ENCODE measurements around the gene COL27A1. TPM values are rescaled to one million over a fixed set of nuclear protein-coding genes. Genes with fewer than 3 reads are reported as not detected.

The COL27A1 gene
- total RNA-seq, 6 experiments from 2014 or later, result 22.2 to 24.1 (median 23.4) TPM

GRCh38 chr9:114143234-114143633, 12.1 kb upstream of the COL27A1 start:
- Mint-ChIP-seq H3K4me1 (ENCODE audit: low read depth) (no peaks in the 10 kb centered on the region), H3K4me3 (no peak overlapping the region), H3K36me3 (ENCODE audit: low read depth) (no peaks in the 10 kb centered on the region), H3K9me3 (no peaks in the 10 kb centered on the region), H3K27ac (no peak overlapping the region), H3K27me3 (ENCODE audit: insufficient read depth) (peaks cover 38% of the 10 kb centered on the region)
- no peak for DNase-seq
- no peak for TF ChIP-seq CTCF (IDR thresholded peaks at IDR 0.05)

- Mint-ChIP-seq H3K4me1 (ENCODE audit: low read depth) (peaks cover 11% of the 10 kb centered on the region), H3K4me3 (no peak overlapping the region), H3K36me3 (ENCODE audit: low read depth) (no peaks in the 10 kb centered on the region), H3K9me3 (no peaks in the 10 kb centered on the region), H3K27me3 (ENCODE audit: insufficient read depth) (peaks cover 23% of the 10 kb centered on the region), H3K27ac (no peak overlapping the region)
- TF ChIP-seq CTCF (IDR thresholded peaks at IDR 0.05), result no peak
- DNase-seq, result no peak
These were observed 8.6 kb upstream of the COL27A1 start for GRCh38 chr9:114146735-114147134.

- no peak overlapping the region for H3K27ac Mint-ChIP-seq
- H3K27me3 Mint-ChIP-seq (ENCODE audit: insufficient read depth), result peaks cover 7% of the 10 kb centered on the region
- no peaks in the 10 kb centered on the region for H3K9me3 Mint-ChIP-seq
- no peak for DNase-seq
- no peak for TF ChIP-seq CTCF (IDR thresholded peaks at IDR 0.05)
- H3K4me1 Mint-ChIP-seq (ENCODE audit: low read depth), result peaks cover 12% of the 10 kb centered on the region
- H3K4me3 Mint-ChIP-seq, result no peak overlapping the region
- H3K36me3 Mint-ChIP-seq (ENCODE audit: low read depth), result no peaks in the 10 kb centered on the region
These were observed 6.2 kb upstream of the COL27A1 start for GRCh38 chr9:114149181-114149580.

- DNase-seq, result no peak
- peaks cover 10% of the 10 kb centered on the region for H3K27me3 Mint-ChIP-seq (ENCODE audit: insufficient read depth)
- peaks cover 19% of the 10 kb centered on the region for H3K4me1 Mint-ChIP-seq (ENCODE audit: low read depth)
- H3K9me3 Mint-ChIP-seq, result no peaks in the 10 kb centered on the region
- no peaks in the 10 kb centered on the region for H3K36me3 Mint-ChIP-seq (ENCODE audit: low read depth)
- no peak for TF ChIP-seq CTCF (IDR thresholded peaks at IDR 0.05)
- no peak overlapping the region for H3K27ac Mint-ChIP-seq
- H3K4me3 Mint-ChIP-seq, result no peak overlapping the region
These were observed 5.5 kb upstream of the COL27A1 start for GRCh38 chr9:114149765-114150340.

GRCh38 chr9:114150608-114151007, 4.7 kb upstream of the COL27A1 start:
- Mint-ChIP-seq H3K4me3 (no peak overlapping the region), H3K27ac (no peak overlapping the region), H3K27me3 (ENCODE audit: insufficient read depth) (peaks cover 10% of the 10 kb centered on the region), H3K9me3 (no peaks in the 10 kb centered on the region), H3K36me3 (ENCODE audit: low read depth) (no peaks in the 10 kb centered on the region), H3K4me1 (ENCODE audit: low read depth) (peaks cover 22% of the 10 kb centered on the region)
- no peak for DNase-seq
- TF ChIP-seq CTCF (IDR thresholded peaks at IDR 0.05), result no peak; the same call in 1 of the 2 replicates

Measured in HFFc6 (cell line).